SHP77 treated with DMSO at 0.1 percent for 48 hours (cell line): ENCODE data around the gene EPHA3.

Experiments
- DNase-seq: peaks from one replicate; lab custom pipeline; 2025; lab: John Stamatoyannopoulos, UW

The EPHA3 gene

DNA sequence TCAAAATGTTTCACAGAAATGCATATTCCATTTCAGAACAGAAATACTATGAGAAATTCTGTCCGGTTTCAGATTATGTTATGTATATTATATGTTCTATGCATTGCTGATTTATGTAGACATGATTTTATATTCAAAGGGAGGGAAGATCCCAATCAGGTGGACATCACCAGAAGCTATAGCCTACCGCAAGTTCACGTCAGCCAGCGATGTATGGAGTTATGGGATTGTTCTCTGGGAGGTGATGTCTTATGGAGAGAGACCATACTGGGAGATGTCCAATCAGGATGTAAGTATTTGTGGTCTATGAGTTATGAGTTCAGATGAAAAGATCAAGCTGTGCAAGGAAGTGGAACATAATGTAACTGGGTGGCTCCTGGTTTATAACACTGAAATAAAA, 341.7 kb downstream of the EPHA3 start:
- DNase-seq, result no peak

DNA sequence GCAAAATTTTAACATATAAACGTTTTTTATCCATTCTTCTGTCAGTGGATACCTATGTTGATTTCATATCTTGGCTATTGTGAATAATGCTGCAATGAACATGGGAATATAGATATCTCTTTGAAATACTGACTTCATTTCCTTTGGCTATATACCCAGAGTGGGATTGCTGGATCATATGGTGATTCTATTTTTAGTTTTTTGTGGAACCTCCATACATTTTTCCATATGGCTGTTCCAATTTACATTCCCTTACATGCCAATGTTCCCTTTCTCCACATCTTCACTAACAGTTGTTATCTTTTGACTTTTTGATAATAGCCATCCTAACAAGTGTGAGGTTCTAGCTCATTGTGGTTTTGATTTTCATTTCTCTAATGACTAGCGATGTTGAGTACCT, 344.6 kb downstream of the EPHA3 start:
- DNase-seq, result no peak

DNA sequence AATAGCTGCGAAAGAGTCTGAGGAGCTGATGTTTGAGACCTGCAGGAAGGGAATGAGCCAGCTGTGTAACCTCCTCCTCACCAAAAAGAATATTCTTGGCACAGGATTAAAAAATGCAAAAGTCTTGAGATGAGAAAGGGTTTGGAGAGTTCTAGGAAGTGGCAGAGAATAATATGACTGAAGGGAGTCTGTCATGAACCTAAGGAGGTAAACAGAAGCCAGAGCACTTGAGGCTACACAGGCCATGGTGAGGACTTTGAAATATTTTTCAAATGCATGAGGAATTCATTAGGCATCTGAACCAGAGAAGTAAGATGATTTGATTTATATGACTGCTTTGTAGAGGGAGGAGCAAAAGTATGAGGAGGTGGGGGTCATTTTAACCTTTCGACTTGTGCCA, 347.8 kb downstream of the EPHA3 start:
- DNase-seq, result no peak

DNA sequence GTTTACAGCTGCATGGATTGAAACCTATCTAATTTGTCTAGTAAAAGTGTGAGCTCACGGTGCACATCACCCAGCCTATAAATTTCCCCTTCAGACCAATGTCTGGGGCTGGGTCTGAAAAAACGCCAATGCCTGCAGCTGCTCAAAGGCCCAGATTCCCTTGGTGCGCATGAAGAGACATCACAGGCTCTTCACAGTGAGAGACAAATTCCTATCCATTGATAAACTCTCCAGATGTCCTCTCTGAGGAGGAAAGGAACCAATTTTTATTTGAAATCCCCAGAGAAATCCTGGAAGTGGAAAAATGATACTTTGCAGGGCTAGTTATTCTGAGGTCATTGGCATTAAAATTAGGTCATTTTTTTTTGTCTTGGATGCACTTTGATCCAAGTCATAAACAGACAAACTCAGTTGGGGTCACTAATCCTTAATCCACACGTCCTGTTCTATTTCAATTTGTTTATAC, 360.5 kb downstream of the EPHA3 start:
- DNase-seq, result no peak

DNA sequence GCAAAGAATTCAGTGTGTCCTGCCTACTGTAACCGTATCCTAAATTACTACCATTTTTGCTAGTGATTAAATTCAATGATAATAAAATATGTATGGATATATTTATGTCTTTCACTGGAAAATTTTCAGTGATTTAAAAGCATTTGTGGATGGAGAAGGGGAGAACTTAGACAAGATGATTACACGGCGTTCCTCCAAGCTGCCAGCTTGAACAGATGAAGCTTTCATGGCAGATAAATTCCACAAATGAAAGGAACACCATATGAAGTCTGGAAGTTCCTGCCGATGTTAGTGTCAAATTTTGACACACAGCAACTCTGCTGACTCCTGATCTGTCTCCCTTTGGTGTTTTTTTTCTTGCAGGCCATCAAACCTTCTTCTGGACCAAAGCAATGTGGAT, 364.7 kb downstream of the EPHA3 start:
- DNase-seq, result no peak

DNA sequence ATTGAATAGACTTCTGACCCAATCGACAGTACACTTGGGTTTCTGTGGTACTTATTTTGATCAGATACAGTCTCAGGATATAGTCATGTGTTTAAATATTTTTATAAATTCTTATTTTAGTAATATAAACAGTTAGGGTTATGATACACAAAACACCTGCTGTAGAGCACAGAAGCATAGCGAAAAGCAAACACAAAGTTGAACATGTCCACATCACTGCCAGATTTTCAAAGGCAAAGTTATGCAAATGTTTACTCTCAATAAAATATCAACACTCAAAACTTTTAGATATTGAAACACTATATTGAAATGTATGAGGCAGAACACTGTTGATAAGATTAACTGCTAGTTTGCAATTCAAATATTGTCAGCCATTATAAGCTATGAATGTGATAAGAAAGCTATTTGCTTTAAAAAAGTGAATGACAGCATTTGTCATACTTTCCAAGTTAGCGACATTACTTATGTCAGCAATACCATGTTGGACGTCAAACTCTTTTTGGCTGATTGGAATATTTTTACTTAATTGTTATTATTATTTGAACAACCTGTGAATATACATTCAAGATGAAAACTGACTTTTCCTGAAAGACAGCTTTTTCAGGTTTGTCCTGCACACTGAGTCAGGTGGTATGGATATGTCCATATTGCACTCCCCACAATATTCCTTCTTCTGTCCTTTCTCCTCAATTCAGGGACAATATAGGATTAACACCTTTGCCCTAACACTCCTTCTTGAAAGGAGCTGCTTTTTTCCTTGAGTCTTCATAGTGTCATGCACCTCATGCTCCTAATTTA, 367.1 kb downstream of the EPHA3 start:
- DNase-seq, result no peak

DNA sequence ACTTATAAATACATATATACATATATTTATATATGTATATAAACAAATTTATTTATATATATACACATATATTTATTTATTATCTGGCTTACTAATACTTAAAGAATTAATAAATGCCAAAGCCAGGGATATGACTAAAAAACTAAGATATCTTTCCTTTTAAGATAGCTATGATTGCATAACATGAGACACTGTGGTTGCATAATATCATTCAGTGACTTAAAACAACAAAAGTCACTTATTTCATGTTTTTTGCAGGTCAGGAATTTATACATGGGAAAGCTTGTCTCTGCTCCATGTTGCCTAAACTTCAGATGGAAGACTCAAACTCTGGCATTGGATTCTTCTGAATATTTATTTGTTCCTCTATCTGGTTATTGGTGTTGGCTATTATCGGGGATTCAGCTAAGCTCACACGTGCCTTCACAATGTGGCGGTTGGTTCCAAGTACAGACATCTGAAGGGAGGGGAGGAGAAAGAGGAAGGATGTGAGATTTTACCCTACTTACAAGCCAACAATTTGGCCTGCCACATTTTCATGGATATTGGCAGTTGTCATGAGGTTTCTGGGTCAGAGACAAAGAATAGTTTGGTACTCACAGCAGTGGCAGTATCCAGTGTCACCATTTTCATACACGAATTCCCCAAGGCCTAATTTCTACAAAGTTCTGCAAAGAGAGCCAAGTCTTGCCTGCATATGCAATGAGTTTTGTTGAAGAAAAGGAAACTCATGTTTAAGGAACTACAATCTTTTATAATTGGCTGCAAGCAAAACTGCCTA, 381.6 kb downstream of the EPHA3 start:
- DNase-seq, result no peak

DNA sequence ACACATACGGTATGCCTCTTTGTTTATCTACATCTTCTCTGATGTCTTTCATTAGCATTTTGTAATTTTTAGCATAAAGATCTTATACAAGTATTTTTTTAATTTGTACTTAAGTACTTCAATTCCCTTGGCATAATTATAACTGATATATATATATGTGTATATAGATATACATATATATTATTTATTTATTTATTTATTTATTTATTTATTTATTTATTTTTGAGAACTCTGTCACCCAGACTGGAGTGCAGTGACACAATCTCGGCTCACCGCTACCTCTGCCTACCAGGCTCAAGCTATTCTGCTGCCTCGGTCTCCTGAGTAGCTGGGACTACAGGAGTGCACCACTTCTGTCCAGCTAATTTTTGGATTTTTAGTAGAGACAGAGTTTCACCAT, 382.7 kb downstream of the EPHA3 start:
- DNase-seq, result no peak

DNA sequence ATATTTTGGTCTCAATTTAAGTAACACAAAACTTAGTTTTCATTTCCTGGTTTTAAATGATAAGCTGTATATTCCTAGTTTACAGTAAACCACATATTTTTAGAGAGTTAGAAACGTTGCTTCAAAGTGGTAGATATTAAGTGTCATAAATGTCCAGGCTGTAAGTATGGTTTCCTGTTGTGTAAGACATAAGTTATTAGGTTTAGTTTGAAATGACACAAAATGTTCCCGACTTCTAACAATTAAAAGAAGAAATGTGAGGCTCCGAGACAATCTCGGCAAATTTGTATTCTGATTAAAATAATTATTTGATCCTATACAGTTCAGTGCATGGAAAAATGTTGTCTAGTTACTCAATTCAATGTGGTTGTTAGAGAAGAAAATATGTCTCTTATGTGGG, 387.3 kb downstream of the EPHA3 start:
- DNase-seq, result no peak

DNA sequence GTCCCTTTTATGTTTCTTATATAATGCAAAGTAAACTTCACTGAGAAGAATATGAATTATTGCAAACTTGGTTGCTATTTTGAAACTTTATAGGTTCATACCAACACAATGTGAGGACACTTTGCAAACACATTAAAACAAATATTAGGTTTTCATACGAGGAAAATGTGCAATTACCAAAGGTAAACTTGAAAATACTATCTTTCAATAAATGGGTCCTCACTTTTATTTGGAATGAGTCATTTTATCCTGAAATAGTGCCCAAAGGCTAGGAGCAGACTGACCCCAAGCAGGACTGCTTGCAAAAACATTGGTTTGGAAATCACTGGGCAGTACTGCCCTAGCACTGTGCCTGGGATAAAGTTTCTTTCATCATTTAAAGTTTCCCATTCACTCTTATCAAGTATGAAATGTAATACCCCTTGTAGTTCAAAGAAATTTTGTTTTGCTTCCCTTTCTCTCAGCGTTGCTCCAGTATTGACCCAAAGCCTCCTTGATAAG, 396.5 kb downstream of the EPHA3 start:
- no peak for DNase-seq

DNA sequence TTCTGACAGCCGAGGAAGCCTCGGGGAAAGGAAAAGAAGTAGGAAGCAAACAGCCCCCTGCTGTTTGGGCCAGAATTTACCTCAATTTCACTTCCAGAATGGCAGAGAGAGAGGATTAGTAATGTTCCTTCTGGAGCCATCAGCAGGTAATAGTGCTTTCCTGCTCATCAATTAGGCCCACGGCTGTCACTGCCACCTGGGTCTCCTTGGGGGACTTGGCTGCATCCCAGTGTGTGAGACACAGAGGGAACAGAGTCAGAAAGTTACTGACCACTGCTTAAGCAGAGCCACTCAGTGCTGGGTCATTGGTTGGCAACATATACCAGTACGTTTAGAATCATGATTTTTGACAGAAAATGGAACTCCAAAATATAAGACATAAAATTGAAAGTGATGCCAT, 397.0 kb downstream of the EPHA3 start:
- DNase-seq, result no peak

DNA sequence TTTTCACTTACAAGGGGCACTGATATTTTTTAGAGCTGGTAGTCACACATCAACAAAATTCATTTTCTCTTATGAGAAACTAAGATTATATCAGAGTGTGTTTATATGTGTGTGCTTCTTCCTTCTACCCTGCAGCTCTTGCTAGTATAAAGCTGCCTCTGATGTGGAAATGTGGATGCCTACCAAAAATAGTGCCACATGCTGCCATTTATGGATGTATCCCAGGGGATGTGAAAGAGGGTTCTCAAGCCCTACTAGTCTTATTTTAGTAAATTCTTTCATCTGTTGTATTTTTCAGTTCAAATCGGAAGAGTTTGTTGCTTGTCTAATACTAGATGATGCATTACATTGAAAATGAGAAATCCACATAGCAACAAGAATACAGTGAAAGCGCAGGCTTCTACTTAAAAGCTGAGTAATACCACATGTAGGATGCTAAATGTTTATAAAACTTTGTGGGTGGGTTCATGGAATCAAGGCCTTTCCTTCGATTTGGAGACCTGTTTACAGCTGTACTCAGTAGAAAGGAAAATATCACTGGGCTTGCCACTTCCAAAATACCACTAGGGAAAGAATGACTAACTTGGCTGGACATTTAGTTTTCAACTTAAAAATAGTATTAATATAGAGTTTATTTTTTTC, 399.2 kb downstream of the EPHA3 start:
- DNase-seq, result no peak

DNA sequence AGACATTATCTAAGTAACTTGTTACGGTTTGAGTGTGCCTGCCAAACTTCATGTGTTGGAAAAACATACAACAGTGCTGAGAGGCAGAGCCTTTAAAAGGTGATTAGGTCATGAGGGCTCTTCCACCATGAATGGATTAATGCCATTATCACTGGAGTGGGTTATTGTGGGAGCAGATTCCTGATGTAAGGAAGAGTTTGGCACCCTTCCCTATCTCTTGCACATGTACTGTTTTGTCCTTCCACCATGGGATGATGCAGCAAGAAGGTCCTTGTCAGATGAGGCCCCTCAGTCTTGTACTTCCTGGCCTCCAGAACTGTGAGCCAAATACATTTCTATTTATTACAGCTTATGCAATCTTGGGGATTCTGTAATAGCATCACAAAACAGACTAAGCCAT, 413.9 kb downstream of the EPHA3 start:
- DNase-seq, result no peak

DNA sequence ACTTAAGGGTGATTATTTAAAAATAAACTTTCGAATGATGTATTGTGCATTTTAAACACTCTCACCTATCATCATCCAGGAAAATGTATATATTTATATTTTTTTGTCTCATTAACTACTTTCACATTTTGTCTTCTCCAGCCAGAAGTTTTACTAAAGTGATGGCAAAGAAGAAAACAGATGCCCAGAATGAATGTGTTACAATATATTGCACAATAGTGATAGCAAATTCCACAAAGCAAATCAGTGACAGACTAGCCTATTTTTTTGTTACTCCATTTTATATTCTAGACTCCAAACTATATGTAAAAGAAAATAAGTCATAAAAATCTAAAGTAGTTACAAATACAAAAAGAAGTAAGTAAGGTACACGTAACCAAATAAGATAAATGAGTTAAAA, 414.7 kb downstream of the EPHA3 start:
- no peak for DNase-seq

DNA sequence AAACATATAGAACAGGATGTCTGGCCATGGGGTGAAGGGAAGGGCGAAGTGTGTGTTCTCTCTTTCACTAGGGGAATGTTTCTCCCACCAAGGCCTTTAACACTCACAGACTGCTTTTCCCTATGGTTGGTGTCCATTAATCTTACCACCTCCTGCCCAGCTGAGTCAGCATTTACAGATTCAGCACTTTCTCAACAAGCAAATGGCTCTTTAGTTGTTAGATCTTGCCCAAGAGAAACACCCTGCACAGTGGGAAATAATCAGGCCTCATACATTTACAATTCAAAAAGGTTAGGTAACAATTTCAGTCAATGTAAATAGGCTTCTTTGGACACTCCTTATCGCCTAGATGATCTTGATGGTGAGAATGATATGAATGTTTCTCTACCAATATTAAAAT, 418.2 kb downstream of the EPHA3 start:
- no peak for DNase-seq

DNA sequence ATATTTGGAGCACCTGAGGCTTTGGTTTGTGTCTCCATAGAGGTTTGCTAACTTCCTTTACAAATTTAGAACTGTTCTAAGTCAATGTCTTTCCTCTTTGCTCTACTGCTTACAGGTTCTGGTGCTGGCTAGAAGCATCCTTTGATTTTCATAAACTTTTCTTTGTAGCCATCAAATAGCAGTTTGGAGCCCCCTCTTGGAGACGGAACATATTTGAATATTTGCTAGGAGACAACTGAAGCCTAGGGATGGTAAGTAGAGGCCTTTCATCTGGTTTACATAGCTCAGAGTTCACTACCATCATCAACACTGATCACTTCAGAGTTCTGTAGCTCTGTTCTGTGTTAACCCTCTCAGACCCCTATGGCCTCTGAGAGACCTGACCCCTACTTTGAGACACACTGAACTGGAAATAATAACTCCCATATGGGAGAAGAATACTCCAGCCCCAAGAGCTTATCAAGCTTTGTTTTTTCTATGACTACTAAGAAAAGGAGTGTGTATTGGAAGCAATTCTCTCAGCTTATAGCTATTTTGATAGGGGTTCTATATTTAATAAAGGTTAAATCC, 420.4 kb downstream of the EPHA3 start:
- no peak for DNase-seq
